Measurements from ENCODE around the gene OPCML. TPM values are rescaled to one million over a fixed set of nuclear protein-coding genes. Genes with fewer than 3 reads are reported as not detected.

Gene OPCML
- polyA plus RNA-seq, 1 donor (not counting 4 experiments of a cell fraction or from before 2014, with no cell fraction given), result 0.04 TPM

DNA sequence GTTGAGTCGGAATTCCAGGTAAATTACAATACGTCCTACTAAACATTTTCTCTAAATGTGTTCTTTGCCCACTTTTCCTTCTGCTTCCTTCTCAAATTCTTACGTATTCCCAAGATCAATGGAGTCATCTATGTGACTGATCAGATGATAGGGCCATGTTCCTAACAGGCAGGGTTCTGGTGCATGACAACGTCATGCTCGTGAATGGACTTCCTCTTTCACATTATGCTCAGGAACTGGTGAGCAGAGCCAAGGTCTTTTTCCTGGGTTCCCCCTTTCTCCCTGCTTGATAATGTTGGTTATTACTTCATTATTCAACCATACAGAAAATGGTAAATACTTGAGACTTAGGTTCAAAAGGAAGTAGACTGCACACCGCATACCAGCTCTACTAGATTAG lies 789.4 kb downstream of the OPCML start:
- dilution Hi-C loops (cut with MboI; ENCODE audit: extremely low pct_ligation_motif_present, low sequenced_read_pairs), result no loop called here
- Histone ChIP-seq H3K79me2 (ENCODE audit: control insufficient read depth, insufficient read depth, low read length) (no peaks in the 10 kb centered on the region), H3K9ac (ENCODE audit: control insufficient read depth, extremely low read depth, insufficient read depth, low read length) (no peak overlapping the region), H3K27me3 (ENCODE audit: control insufficient read depth, extremely low read depth, insufficient read depth, low read length) (no peaks in the 10 kb centered on the region), H3K27ac (ENCODE audit: control insufficient read depth, insufficient read depth, low read length) (no peak overlapping the region), H2AFZ (ENCODE audit: control insufficient read depth, low read length) (no peak overlapping the region), H3K36me3 (ENCODE audit: control insufficient read depth in 2 of 2, extremely low read depth in 1 of 2, insufficient read depth in 2 of 2, low read length in 2 of 2) (no peaks in the 10 kb centered on the region), H3K9me3 (ENCODE audit: control insufficient read depth, low read depth, low read length) (no peaks in the 10 kb centered on the region), H4K20me1 (ENCODE audit: control insufficient read depth, extremely low read depth, insufficient read depth, low read length) (no peaks in the 10 kb centered on the region), H3K4me2 (ENCODE audit: control insufficient read depth, extremely low read depth, insufficient read depth, low read depth, low read length) (no peak overlapping the region), H3K4me1 (ENCODE audit: control insufficient read depth, extremely low read depth, insufficient read depth, low read length) (no peaks in the 10 kb centered on the region), H3K4me3 (ENCODE audit: control insufficient read depth in 2 of 3, extremely low read depth in 1 of 3, insufficient read depth in 2 of 3, low read depth in 1 of 3, low read length in 3 of 3) (no peak overlapping the region), H3K9me1 (ENCODE audit: control insufficient read depth, extremely low read depth, insufficient read depth, low read length) (no peaks in the 10 kb centered on the region)
- TF ChIP-seq EZH2 (IDR thresholded peaks at IDR 0.05; ENCODE audit: low read length), result no peak
- TF ChIP-seq, protein P1, sequence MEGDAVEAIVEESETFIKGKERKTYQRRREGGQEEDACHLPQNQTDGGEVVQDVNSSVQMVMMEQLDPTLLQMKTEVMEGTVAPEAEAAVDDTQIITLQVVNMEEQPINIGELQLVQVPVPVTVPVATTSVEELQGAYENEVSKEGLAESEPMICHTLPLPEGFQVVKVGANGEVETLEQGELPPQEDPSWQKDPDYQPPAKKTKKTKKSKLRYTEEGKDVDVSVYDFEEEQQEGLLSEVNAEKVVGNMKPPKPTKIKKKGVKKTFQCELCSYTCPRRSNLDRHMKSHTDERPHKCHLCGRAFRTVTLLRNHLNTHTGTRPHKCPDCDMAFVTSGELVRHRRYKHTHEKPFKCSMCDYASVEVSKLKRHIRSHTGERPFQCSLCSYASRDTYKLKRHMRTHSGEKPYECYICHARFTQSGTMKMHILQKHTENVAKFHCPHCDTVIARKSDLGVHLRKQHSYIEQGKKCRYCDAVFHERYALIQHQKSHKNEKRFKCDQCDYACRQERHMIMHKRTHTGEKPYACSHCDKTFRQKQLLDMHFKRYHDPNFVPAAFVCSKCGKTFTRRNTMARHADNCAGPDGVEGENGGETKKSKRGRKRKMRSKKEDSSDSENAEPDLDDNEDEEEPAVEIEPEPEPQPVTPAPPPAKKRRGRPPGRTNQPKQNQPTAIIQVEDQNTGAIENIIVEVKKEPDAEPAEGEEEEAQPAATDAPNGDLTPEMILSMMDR (optimal IDR thresholded peaks at IDR 0.05 in 1 of 3, IDR thresholded peaks at IDR 0.05 in 1 of 3, conservative IDR thresholded peaks at IDR 0.05 in 1 of 3; ENCODE audit: extremely low read depth in 1 of 3, insufficient read depth in 2 of 3, low read length in 3 of 3), result no peak
- DNase-seq (ENCODE audit: low read depth, low spot score) (no peak), FAIRE-seq (no peak)

DNA sequence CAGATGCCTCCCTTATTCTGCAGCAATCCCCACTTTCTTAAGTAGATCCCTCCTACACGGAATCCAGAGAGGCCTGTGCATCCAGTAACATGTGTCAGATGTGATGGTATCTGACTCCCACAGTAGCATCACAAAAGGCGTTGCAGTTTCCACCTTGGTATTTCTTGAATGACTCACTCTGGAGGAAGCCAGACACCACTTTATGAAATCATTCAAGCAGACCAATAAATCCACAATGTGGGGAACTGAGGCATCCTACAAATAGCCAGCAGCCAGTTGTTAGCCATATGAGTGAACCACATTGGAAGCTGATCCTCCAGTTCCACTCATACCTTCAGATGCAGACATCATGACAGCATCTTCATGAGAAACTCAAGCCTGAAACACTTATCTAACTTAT lies 798.1 kb downstream of the OPCML start:
- Histone ChIP-seq H3K4me1 (ENCODE audit: control insufficient read depth, extremely low read depth, insufficient read depth, low read length) (no peaks in the 10 kb centered on the region), H4K20me1 (ENCODE audit: control insufficient read depth, extremely low read depth, insufficient read depth, low read length) (no peaks in the 10 kb centered on the region), H3K79me2 (ENCODE audit: control insufficient read depth, insufficient read depth, low read length) (no peaks in the 10 kb centered on the region), H3K36me3 (ENCODE audit: control insufficient read depth in 2 of 2, extremely low read depth in 1 of 2, insufficient read depth in 2 of 2, low read length in 2 of 2) (no peaks in the 10 kb centered on the region), H3K27me3 (ENCODE audit: control insufficient read depth, extremely low read depth, insufficient read depth, low read length) (no peaks in the 10 kb centered on the region), H3K4me2 (ENCODE audit: control insufficient read depth, extremely low read depth, insufficient read depth, low read depth, low read length) (no peak overlapping the region), H2AFZ (ENCODE audit: control insufficient read depth, low read length) (no peak overlapping the region), H3K27ac (ENCODE audit: control insufficient read depth, insufficient read depth, low read length) (no peak overlapping the region), H3K9me3 (ENCODE audit: control insufficient read depth, low read depth, low read length) (no peaks in the 10 kb centered on the region), H3K9ac (ENCODE audit: control insufficient read depth, extremely low read depth, insufficient read depth, low read length) (no peak overlapping the region), H3K9me1 (ENCODE audit: control insufficient read depth, extremely low read depth, insufficient read depth, low read length) (no peaks in the 10 kb centered on the region), H3K4me3 (ENCODE audit: control insufficient read depth in 2 of 3, extremely low read depth in 1 of 3, insufficient read depth in 2 of 3, low read depth in 1 of 3, low read length in 3 of 3) (no peak overlapping the region)
- FAIRE-seq (no peak), DNase-seq (ENCODE audit: low read depth, low spot score) (no peak)
- dilution Hi-C loops (cut with MboI; ENCODE audit: extremely low pct_ligation_motif_present, low sequenced_read_pairs), result no loop called here
- TF ChIP-seq, protein P1 (optimal IDR thresholded peaks at IDR 0.05 in 1 of 3, IDR thresholded peaks at IDR 0.05 in 1 of 3, conservative IDR thresholded peaks at IDR 0.05 in 1 of 3; ENCODE audit: extremely low read depth in 1 of 3, insufficient read depth in 2 of 3, low read length in 3 of 3), result no peak
- TF ChIP-seq EZH2 (IDR thresholded peaks at IDR 0.05; ENCODE audit: low read length), result no peak

Measured in keratinocyte (primary cell).